NCI-H1436 (cell line): ENCODE results near the gene ZNF292.
"Not testable (repeated sequence)": the region's sequence is repeated elsewhere in the genome, so short reads cannot be mapped to it uniquely, and the experiment has no call there.

Experiments used
- DNase-seq: peaks from one replicate; lab custom pipeline; 2025; lab: John Stamatoyannopoulos, UW

ZNF292 gene

DNA sequence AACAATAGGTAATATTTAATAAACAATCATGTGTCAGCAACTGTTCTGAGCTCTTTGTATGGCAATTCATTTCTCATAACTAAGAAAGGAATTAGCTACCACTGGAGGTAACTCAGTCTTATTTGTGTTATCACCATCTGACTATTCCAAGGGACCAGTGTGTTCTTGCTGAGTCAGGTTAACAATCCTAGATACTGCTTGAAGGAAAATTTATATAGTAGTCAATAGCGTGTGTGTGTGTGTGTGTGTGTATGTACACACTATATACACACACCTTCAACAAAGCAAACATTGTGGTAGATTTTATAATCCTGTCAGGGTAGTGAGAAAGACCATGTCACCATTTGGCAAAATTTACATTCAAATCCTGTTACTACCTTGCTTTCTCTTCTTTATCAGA lies 121.3 kb downstream of the ZNF292 start:
- no peak for DNase-seq

DNA sequence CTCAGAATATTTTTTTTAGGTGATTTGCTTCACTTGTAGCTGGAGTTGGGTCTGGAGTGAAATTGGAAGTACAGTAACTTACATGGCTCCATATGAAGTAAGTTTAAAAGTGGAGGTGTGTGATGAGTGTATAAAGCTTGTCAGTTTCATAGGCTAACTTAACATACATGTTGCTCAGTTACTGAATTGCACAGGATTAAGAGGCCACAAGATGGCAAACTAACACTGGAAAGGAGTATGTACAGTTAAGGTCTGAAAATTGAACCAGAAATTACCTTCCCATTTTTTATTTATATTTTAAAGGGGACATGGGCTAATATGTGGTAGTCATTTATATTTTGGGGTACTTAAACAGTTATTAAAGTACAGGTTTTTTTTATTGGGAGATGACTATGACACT lies 121.8 kb downstream of the ZNF292 start:
- DNase-seq: peak; percentile 4

DNA sequence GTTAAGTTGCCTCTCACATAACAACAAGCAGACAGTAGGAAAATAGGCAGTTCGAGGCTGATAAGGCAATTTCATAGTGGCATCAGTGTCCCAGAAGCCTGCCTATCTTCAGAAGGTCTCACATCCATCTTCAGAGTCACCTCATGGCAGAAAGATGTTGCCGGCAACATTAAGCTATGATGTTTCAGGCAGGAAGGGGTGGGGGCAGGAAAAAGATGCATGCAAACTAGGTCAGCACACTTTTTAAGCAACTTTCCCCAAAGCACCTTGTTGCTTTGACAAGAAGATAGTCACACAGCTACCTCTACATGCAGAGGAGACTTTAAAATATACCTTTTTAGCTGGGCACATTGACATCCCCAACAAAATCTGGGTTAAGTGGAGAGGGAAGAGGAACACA lies 123.8 kb downstream of the ZNF292 start:
- no peak for DNase-seq

DNA sequence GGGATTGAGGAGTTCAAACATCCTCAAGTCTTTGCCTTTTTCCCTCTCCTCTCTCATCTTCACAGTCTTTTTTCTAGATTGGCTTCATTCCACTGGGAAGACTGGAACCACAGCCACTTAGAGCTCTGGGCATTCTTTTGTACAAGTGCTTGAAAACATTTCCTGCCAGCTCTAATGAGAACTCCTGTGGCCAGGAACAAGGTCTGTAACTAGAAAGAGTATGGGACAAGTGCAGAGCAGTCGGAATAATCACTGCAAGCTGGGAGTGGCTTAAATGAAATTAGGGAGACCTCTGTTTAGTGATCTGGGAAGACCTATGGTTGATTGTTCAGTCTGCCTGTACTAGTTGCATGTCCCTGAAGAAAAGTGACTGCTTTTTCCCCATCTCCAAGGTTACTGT lies 126.1 kb downstream of the ZNF292 start:
- DNase-seq: no peak

DNA sequence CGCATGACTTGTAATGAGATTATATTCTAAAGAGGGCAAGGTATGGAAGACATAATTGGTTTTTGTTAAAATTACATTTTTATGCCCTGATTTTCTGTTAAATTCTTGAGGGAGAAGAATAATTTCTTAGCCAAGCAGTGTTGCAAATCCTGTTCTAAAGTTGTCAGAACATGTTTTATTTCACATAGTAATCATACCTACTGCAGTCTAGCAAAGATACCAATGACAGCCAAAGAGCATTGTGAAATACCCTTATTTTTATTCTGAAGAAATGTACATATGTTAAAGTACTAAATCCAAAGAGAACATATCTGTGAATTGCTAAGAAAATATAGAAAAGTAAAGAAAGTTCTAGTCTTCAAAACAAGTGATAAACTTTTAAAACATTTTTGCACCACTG lies 127.4 kb downstream of the ZNF292 start:
- no peak for DNase-seq

DNA sequence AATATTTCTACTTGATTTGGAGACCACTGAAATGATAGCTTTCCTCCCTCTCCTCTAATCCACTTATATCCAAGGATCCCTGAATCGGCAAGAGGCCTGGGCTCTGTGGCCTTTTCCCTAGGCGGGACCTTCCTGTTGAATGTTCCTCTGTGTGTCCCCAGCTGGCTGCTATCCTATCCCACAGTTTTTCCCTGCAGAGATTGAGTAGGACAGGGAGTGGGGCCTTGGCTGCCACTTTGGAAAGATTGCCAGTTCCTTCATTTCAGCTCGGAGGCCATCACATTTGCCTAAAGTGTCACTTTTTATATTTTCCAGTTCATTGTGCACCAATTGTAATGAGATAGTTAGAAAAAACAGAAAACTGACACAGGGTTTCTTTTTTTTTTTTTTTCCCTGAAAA lies 128.1 kb downstream of the ZNF292 start:
- DNase-seq: no peak

DNA sequence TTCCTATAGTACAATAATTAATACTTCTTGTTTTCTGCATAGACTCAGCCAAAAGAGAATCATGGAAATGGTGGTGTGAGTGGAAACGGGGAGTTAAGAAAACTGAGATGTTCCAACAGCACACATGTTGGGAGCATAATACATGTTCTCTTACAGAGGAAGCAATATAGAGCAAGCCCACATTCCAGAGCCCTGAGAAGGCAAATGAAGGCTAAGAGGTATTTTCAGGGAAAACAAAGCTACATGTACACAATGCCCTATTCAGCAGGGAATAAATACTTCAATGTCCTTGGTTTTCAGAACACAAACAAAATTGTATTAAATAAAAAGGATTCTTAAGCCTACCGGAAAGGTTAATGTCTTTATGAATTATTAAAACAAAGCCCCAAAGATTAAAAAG lies 131.9 kb downstream of the ZNF292 start:
- no peak for DNase-seq

DNA sequence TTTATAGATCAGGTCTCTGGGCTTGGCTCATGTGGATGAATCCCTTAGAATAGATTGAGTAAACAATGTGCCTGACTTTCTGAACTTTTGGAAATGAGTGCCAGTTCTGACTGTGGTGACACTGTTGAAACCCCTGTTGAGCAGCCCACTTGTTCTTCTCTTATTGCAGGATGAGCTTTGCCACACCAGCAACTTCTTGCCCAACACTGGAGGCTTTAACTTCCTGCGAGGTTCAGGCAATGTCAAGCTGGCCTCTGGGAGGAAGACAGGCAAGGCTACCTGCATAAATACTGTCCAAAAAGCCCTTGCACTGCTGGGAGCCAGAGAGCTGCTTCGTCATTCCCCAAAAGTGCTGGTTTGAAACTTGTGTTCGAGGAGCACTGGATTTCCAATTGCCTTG lies 134.2 kb downstream of the ZNF292 start:
- no peak for DNase-seq

DNA sequence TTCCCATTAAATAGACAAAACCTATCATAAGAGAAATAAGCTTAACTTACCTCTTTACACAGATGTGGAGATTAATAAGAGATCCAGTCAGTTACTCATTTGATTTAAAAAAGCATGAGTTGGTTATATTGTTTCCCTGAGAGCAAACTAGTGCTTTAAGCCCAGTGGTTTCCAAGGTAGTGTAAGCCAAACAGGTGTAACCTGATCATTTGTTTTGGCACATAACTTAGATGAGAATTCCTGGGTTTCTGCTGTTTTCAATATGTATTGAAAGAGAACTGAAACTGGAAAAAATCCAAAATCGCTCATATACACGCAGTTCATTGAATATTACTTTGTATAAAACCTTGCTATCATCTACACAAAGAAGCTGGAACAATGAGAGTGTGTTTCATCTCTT lies 136.5 kb downstream of the ZNF292 start:
- DNase-seq: no peak

DNA sequence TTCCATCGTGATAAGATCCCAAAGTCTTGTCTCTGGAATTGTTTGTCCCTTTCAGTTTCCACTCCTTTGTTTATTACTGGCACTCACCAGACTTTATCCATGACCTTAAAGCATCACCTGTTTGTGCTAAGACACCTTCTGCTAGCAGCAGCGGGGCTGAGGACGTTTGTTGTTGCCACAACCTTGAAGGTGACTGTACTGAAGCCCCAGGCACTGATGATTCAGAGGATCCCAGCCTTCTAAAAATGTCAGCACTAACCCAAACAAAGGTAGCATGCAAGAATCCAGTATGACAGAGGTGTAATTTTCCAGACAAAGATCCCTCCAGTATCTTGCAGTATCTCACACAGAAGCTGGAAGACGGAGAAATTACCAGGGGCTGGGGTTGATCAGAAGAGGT lies 138.2 kb downstream of the ZNF292 start:
- DNase-seq: no peak

DNA sequence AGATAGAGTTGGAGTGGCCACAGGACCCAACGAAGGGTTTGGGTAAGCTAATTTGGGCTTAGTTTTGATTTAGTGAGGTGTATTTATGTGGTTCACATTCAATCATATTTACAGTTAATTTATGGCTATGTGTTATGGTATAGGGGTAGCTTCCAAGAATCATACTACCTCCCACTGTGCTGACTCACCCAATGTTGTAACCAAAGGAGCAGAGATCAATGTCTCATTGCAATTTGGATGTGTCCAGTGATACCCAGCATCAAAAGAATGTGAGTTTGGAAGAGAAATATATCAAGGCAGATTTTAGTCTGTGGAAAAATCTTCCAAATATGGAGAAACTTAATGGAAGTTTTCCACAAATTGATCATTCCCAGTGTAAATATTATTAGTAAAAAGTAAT lies 141.8 kb downstream of the ZNF292 start:
- no peak for DNase-seq

DNA sequence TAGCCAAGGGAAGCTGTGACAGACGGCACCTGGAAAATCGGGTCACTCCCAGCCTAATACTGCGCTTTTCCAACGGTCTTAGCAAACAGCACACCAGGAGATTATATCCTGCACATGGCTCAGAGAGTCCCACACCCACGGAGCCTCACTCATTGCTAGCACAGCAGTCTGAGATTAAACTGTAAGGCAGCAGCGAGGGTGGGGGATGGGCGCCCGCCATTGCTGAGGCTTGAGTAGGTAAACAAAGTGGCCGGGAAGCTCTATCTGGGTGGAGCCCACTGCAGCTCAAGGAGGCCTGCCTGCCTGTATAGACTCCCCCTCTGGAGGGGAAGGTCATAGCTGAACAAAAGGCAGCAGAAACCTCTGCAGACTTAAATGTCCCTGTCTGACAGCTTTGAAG lies 145.9 kb downstream of the ZNF292 start:
- not testable (repeated sequence) for DNase-seq

DNA sequence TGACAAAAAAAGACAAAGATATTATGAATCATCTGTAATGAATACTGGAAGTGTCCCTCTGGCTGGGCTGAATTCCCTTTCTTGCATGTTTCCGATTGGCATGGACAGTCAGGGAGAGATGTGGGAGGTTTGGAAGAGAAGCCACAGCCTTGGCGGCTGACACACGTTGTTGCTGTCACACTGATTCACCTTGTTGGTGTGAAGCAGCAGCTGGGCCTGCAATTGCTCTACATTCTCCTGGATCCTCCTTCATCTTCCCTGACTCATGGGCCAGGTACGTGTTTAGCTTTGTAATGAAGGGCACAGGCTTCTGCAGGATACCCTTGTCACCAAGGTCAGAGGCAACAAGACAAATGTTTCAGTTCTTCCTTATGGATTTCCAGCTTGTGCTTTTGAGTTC lies 153.6 kb downstream of the ZNF292 start:
- DNase-seq: no peak

DNA sequence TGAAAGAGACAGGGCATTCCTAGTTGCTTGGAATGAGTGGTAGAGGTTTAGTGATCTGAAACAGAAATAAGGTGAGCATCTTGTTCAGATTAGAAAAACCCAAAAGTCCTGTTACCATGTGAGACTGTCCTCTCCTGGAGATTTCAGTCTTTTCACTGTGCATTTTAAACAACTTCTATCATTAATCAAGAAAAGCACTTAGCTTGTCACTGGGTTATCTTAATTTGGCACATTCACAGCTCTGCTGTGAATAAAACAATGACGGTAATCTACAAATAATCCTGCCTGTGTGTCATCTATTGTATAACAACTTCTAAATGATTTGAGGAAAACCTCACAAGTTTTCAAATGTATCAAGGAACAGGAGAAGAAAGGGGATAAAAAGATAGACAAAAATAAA lies 157.5 kb downstream of the ZNF292 start:
- DNase-seq: no peak
